ENCODE measurements around the gene FUCA2.
"Not testable (repeated sequence)": the region's sequence is repeated elsewhere in the genome, so short reads cannot be mapped to it uniquely, and the experiment has no call there.

Gene FUCA2

GRCh38 chr6:143515061-143515760 is 3.7 kb upstream of the FUCA2 start:
- Histone ChIP-seq H3K4me3 (ENCODE audit: low read length) (no peak overlapping the region), H2AFZ (ENCODE audit: low read length) (no peak overlapping the region), H3K9me2 (replicated peaks; ENCODE audit: insufficient read depth, low read length) (no peaks in the 10 kb centered on the region), H3K79me2 (ENCODE audit: low read length) (peaks cover 4% of the 10 kb centered on the region; the same call in 1 of the 2 replicates), H3F3A (ENCODE audit: insufficient read depth, low read length) (no peaks in the 10 kb centered on the region), H3K9me3 (replicated peaks; ENCODE audit: insufficient read depth, low read length) (no peaks in the 10 kb centered on the region), H3K27me3 (replicated peaks; ENCODE audit: insufficient read depth, low read length) (no peaks in the 10 kb centered on the region), H3K36me3 (replicated peaks; ENCODE audit: insufficient read depth, low read length) (no peaks in the 10 kb centered on the region), H3K27ac (ENCODE audit: low read length) (no peak overlapping the region), H3K9ac (ENCODE audit: low read length) (no peak overlapping the region), H3K4me2 (ENCODE audit: low read depth, low read length) (no peak overlapping the region), H3K4me1 (ENCODE audit: low read length) (peaks cover 5% of the 10 kb centered on the region; the same call in 1 of the 2 replicates), H4K20me1 (ENCODE audit: insufficient read depth, low read length) (no peaks in the 10 kb centered on the region)
- no peak for DNase-seq
- TF ChIP-seq EZH2phosphoT487 (IDR thresholded peaks at IDR 0.05; ENCODE audit: low read length) (no peak), EZH2 (optimal IDR thresholded peaks at IDR 0.05; ENCODE audit: low read depth, low read length) (no peak)
- TF ChIP-seq, protein P1, sequence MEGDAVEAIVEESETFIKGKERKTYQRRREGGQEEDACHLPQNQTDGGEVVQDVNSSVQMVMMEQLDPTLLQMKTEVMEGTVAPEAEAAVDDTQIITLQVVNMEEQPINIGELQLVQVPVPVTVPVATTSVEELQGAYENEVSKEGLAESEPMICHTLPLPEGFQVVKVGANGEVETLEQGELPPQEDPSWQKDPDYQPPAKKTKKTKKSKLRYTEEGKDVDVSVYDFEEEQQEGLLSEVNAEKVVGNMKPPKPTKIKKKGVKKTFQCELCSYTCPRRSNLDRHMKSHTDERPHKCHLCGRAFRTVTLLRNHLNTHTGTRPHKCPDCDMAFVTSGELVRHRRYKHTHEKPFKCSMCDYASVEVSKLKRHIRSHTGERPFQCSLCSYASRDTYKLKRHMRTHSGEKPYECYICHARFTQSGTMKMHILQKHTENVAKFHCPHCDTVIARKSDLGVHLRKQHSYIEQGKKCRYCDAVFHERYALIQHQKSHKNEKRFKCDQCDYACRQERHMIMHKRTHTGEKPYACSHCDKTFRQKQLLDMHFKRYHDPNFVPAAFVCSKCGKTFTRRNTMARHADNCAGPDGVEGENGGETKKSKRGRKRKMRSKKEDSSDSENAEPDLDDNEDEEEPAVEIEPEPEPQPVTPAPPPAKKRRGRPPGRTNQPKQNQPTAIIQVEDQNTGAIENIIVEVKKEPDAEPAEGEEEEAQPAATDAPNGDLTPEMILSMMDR (IDR thresholded peaks at IDR 0.05; ENCODE audit: low read length), result no peak

DNA sequence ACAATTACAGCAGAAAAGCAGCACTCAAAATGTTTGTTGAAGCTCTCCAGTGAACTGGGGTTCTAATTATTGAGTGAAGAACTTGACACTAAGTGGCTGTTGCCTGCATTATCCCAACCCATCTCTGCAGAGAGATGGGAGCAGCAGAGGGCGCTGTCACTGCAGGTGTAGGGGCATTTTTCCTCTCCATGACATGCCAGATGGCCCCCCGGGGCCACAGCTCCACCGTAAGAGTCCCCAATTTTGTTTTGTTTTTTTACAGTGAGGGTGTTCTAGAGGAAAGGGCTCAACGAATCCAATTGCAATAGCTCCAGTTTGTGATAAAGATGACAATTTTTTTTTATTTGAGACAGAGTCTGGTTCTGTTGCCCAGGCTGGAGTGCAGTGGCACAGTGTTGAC is 1.9 kb upstream of the FUCA2 start:
- no peak overlapping the region for H3K4me3 ChIP-seq (ENCODE audit: low read length)
- no peaks in the 10 kb centered on the region for H4K20me1 ChIP-seq (ENCODE audit: insufficient read depth, low read length)
- H3K79me2 ChIP-seq (ENCODE audit: low read length), result peaks cover 4% of the 10 kb centered on the region; the same call in 1 of the 2 replicates
- no peaks in the 10 kb centered on the region for H3F3A ChIP-seq (ENCODE audit: insufficient read depth, low read length)
- no peak overlapping the region for H3K4me2 ChIP-seq (ENCODE audit: low read depth, low read length)
- no peaks in the 10 kb centered on the region for H3K9me3 ChIP-seq (replicated peaks; ENCODE audit: insufficient read depth, low read length)
- no peaks in the 10 kb centered on the region for H3K9me2 ChIP-seq (replicated peaks; ENCODE audit: insufficient read depth, low read length)
- TF ChIP-seq EZH2 (optimal IDR thresholded peaks at IDR 0.05; ENCODE audit: low read depth, low read length), result no peak
- TF ChIP-seq, protein P1 (IDR thresholded peaks at IDR 0.05; ENCODE audit: low read length), result peak; percentile 44
- no peak overlapping the region for H3K9ac ChIP-seq (ENCODE audit: low read length)
- DNase-seq, result no peak
- H3K27ac ChIP-seq (ENCODE audit: low read length), result no peak overlapping the region
- no peak overlapping the region for H2AFZ ChIP-seq (ENCODE audit: low read length)
- H3K36me3 ChIP-seq (replicated peaks; ENCODE audit: insufficient read depth, low read length), result no peaks in the 10 kb centered on the region
- no peaks in the 10 kb centered on the region for H3K27me3 ChIP-seq (replicated peaks; ENCODE audit: insufficient read depth, low read length)
- H3K4me1 ChIP-seq (ENCODE audit: low read length), result peaks cover 5% of the 10 kb centered on the region; the same call in 1 of the 2 replicates

DNA sequence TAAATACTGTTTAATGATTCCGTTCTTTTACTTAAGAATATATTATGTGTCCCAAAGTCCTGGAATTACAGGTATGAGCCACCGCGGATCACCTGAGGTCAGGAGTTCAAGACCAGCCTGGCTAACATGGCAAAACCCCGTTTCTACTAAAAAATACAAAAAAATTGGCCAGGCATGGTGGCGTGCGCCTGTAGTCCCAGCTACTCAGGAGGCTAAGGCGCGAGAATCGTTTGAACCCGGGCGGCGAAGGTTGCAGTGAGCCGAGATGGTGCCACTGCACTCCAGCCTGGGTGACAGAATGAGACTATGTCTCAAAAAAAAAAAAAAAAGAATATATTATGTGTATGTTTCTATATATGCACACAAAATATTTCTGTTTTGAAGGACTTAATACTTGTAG is 1.2 kb downstream of the FUCA2 start:
- not testable (repeated sequence) for H3K36me3 ChIP-seq (replicated peaks; ENCODE audit: insufficient read depth, low read length); H3K4me1 ChIP-seq (ENCODE audit: low read length); H4K20me1 ChIP-seq (ENCODE audit: insufficient read depth, low read length); H3K9ac ChIP-seq (ENCODE audit: low read length); H3K4me3 ChIP-seq (ENCODE audit: low read length); DNase-seq; H3F3A ChIP-seq (ENCODE audit: insufficient read depth, low read length); H3K27me3 ChIP-seq (replicated peaks; ENCODE audit: insufficient read depth, low read length); H2AFZ ChIP-seq (ENCODE audit: low read length); H3K9me2 ChIP-seq (replicated peaks; ENCODE audit: insufficient read depth, low read length); H3K27ac ChIP-seq (ENCODE audit: low read length); H3K79me2 ChIP-seq (ENCODE audit: low read length); H3K9me3 ChIP-seq (replicated peaks; ENCODE audit: insufficient read depth, low read length)
- peak overlapping the region; percentile 55 for H3K4me2 ChIP-seq (ENCODE audit: low read depth, low read length)

- no peaks in the 10 kb centered on the region for H3K27me3 ChIP-seq (replicated peaks; ENCODE audit: insufficient read depth, low read length)
- no peak for DNase-seq
- no peaks in the 10 kb centered on the region for H3K9me2 ChIP-seq (replicated peaks; ENCODE audit: insufficient read depth, low read length)
- no peaks in the 10 kb centered on the region for H3K36me3 ChIP-seq (replicated peaks; ENCODE audit: insufficient read depth, low read length)
- no peak overlapping the region for H2AFZ ChIP-seq (ENCODE audit: low read length)
- TF ChIP-seq EZH2phosphoT487 (IDR thresholded peaks at IDR 0.05; ENCODE audit: low read length), result no peak
- TF ChIP-seq, protein P1 (IDR thresholded peaks at IDR 0.05; ENCODE audit: low read length), result no peak
- TF ChIP-seq EZH2 (optimal IDR thresholded peaks at IDR 0.05; ENCODE audit: low read depth, low read length), result no peak
- no peaks in the 10 kb centered on the region for H3K4me1 ChIP-seq (ENCODE audit: low read length)
- H3F3A ChIP-seq (ENCODE audit: insufficient read depth, low read length), result no peaks in the 10 kb centered on the region
- no peak overlapping the region for H3K27ac ChIP-seq (ENCODE audit: low read length)
- H3K79me2 ChIP-seq (ENCODE audit: low read length), result peaks cover 4% of the 10 kb centered on the region; the same call in 1 of the 2 replicates
- no peak overlapping the region for H3K4me2 ChIP-seq (ENCODE audit: low read depth, low read length)
- no peaks in the 10 kb centered on the region for H3K9me3 ChIP-seq (replicated peaks; ENCODE audit: insufficient read depth, low read length)
- H3K9ac ChIP-seq (ENCODE audit: low read length), result no peak overlapping the region
- H4K20me1 ChIP-seq (ENCODE audit: insufficient read depth, low read length), result no peaks in the 10 kb centered on the region
- H3K4me3 ChIP-seq (ENCODE audit: low read length), result no peak overlapping the region
Observed at GRCh38 chr6:143507358-143508145, 4.0 kb downstream of the FUCA2 start.
